ENCODE data around the gene CNOT4.

- TF ChIP-seq POLR2A (IDR thresholded peaks at IDR 0.05) (no peak), CTCF (IDR thresholded peaks at IDR 0.05 in 8 of 11, conservative IDR thresholded peaks at IDR 0.05 in 3 of 11) (no peak), POLR2AphosphoS5 (IDR thresholded peaks at IDR 0.05) (no peak)
Measured at GRCh38 chr7:135405969-135406368, 103.9 kb downstream of the CNOT4 start.

Measured in spleen (tissue), 7 donors.